ENCODE results near the gene ATF6B.

The ATF6B gene

GRCh38 chr6:32112431-32112980, 15.5 kb downstream of the ATF6B start:
- TF ChIP-seq, protein P1, sequence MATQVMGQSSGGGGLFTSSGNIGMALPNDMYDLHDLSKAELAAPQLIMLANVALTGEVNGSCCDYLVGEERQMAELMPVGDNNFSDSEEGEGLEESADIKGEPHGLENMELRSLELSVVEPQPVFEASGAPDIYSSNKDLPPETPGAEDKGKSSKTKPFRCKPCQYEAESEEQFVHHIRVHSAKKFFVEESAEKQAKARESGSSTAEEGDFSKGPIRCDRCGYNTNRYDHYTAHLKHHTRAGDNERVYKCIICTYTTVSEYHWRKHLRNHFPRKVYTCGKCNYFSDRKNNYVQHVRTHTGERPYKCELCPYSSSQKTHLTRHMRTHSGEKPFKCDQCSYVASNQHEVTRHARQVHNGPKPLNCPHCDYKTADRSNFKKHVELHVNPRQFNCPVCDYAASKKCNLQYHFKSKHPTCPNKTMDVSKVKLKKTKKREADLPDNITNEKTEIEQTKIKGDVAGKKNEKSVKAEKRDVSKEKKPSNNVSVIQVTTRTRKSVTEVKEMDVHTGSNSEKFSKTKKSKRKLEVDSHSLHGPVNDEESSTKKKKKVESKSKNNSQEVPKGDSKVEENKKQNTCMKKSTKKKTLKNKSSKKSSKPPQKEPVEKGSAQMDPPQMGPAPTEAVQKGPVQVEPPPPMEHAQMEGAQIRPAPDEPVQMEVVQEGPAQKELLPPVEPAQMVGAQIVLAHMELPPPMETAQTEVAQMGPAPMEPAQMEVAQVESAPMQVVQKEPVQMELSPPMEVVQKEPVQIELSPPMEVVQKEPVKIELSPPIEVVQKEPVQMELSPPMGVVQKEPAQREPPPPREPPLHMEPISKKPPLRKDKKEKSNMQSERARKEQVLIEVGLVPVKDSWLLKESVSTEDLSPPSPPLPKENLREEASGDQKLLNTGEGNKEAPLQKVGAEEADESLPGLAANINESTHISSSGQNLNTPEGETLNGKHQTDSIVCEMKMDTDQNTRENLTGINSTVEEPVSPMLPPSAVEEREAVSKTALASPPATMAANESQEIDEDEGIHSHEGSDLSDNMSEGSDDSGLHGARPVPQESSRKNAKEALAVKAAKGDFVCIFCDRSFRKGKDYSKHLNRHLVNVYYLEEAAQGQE (IDR thresholded peaks at IDR 0.05; ENCODE audit: low read depth) = no peak
- TF ChIP-seq, protein P2, sequence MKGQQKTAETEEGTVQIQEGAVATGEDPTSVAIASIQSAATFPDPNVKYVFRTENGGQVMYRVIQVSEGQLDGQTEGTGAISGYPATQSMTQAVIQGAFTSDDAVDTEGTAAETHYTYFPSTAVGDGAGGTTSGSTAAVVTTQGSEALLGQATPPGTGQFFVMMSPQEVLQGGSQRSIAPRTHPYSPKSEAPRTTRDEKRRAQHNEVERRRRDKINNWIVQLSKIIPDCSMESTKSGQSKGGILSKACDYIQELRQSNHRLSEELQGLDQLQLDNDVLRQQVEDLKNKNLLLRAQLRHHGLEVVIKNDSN (IDR thresholded peaks at IDR 0.05) = no peak
- no peak for TF ChIP-seq EGR1 (IDR thresholded peaks at IDR 0.05)
- no peak for TF ChIP-seq TEAD4 (IDR thresholded peaks at IDR 0.05)
- TF ChIP-seq YY1 (IDR thresholded peaks at IDR 0.05; ENCODE audit: low read depth) = no peak
- no peak for TF ChIP-seq CEBPB (IDR thresholded peaks at IDR 0.05)
- TF ChIP-seq, protein P3, sequence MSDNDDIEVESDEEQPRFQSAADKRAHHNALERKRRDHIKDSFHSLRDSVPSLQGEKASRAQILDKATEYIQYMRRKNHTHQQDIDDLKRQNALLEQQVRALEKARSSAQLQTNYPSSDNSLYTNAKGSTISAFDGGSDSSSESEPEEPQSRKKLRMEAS (IDR thresholded peaks at IDR 0.05) = no peak
- TF ChIP-seq RAD21 (IDR thresholded peaks at IDR 0.05; ENCODE audit: low read depth) = no peak
- no peak for TF ChIP-seq CREB1 (IDR thresholded peaks at IDR 0.05; ENCODE audit: low read depth)
- no peak for TF ChIP-seq ZBTB7A (IDR thresholded peaks at IDR 0.05; ENCODE audit: low read depth)
- TF ChIP-seq NFIC (IDR thresholded peaks at IDR 0.05) = no peak
- no peak for TF ChIP-seq EP300 (IDR thresholded peaks at IDR 0.05; ENCODE audit: borderline replicate concordance)
- TF ChIP-seq TCF12 (IDR thresholded peaks at IDR 0.05; ENCODE audit: low read depth) = no peak

- TF ChIP-seq ZBTB7A (IDR thresholded peaks at IDR 0.05; ENCODE audit: low read depth) (no peak), NFIC (IDR thresholded peaks at IDR 0.05) (no peak), RAD21 (IDR thresholded peaks at IDR 0.05; ENCODE audit: low read depth) (no peak), TAF1 (IDR thresholded peaks at IDR 0.05; ENCODE audit: low read depth) (no peak), EP300 (IDR thresholded peaks at IDR 0.05; ENCODE audit: borderline replicate concordance) (no peak), CREB1 (IDR thresholded peaks at IDR 0.05; ENCODE audit: low read depth) (no peak), CEBPB (IDR thresholded peaks at IDR 0.05) (no peak), TEAD4 (IDR thresholded peaks at IDR 0.05) (no peak), TCF12 (IDR thresholded peaks at IDR 0.05; ENCODE audit: low read depth) (no peak), EGR1 (IDR thresholded peaks at IDR 0.05) (no peak), YY1 (IDR thresholded peaks at IDR 0.05; ENCODE audit: low read depth) (no peak), FOXM1 (IDR thresholded peaks at IDR 0.05; ENCODE audit: borderline replicate concordance, low read depth) (no peak)
- TF ChIP-seq, protein P3 (IDR thresholded peaks at IDR 0.05) = no peak
- TF ChIP-seq, protein P2 (IDR thresholded peaks at IDR 0.05) = no peak
- TF ChIP-seq, protein P1 (IDR thresholded peaks at IDR 0.05; ENCODE audit: low read depth) = no peak
These were observed 16.5 kb downstream of the ATF6B start for GRCh38 chr6:32111424-32112066.

- TF ChIP-seq, protein P1 (IDR thresholded peaks at IDR 0.05; ENCODE audit: low read depth) = no peak
- TF ChIP-seq EGR1 (IDR thresholded peaks at IDR 0.05) (peak; percentile 78), TAF1 (IDR thresholded peaks at IDR 0.05; ENCODE audit: low read depth) (no peak), CEBPB (IDR thresholded peaks at IDR 0.05) (no peak), FOXM1 (IDR thresholded peaks at IDR 0.05; ENCODE audit: borderline replicate concordance, low read depth) (no peak), TCF12 (IDR thresholded peaks at IDR 0.05; ENCODE audit: low read depth) (0 out of 2 replicates have a peak, but pooled peaks have one; percentile 33), NFIC (IDR thresholded peaks at IDR 0.05) (0 out of 2 replicates have a peak, but pooled peaks have one; percentile 12), TEAD4 (IDR thresholded peaks at IDR 0.05) (no peak), EP300 (IDR thresholded peaks at IDR 0.05; ENCODE audit: borderline replicate concordance) (no peak), YY1 (IDR thresholded peaks at IDR 0.05; ENCODE audit: low read depth) (no peak), ZBTB7A (IDR thresholded peaks at IDR 0.05; ENCODE audit: low read depth) (no peak), CREB1 (IDR thresholded peaks at IDR 0.05; ENCODE audit: low read depth) (no peak), RAD21 (IDR thresholded peaks at IDR 0.05; ENCODE audit: low read depth) (no peak)
- TF ChIP-seq, protein P3 (IDR thresholded peaks at IDR 0.05) = peak; percentile 24; the same call in 1 of the 2 replicates
- TF ChIP-seq, protein P2 (IDR thresholded peaks at IDR 0.05) = no peak
These were observed 17.4 kb downstream of the ATF6B start for GRCh38 chr6:32110632-32111031.
